SK-N-SH (cell line): ENCODE data around the gene AP1B1. TPM values are rescaled to one million over a fixed set of nuclear protein-coding genes. Genes with fewer than 3 reads are reported as not detected.

Experiments used
- CTCF ChIA-PET: fragments of 300-600, 350-600 bp; formaldehyde crosslinking; extraction: SDS; loops from one replicate; lab custom pipeline; 2021; lab: Yijun Ruan, JAX
- POLR2A ChIA-PET: fragments of 350-600 bp; sonication (Branson Sonifier 250); formaldehyde crosslinking; extraction: SDS; loops from one replicate; lab custom pipeline; 2020; ENCODE audit warnings: antibody characterized with exemption, inconsistent platforms; lab: Yijun Ruan, JAX
- DNase-seq: peaks from one replicate; pipeline ENCODE4 v3.0.0; 2012
- H2AFZ ChIP-seq: fragments of 200-600 bp; sonication (generic); 2 replicates; pipeline ENCODE4 v1.8.1; 2016; ENCODE audit warnings: antibody characterized with exemption, mild to moderate bottlenecking, low read depth
- H3F3A ChIP-seq: fragments of 200-600 bp; sonication (generic); replicated peaks from 2 replicates; pipeline ENCODE3; 2016; ENCODE audit warnings: antibody characterized with exemption, mild to moderate bottlenecking; ENCODE audit not compliant: insufficient read depth
- H3K27ac ChIP-seq, 2 experiments: fragments of 200-500 bp in 1 of 2; fragments of 200-600 bp in 1 of 2; sonication (Bioruptor generic) in 1 of 2; sonication (generic), shearing (Covaris generic) in 1 of 2; 2 replicates each; pipeline versions ENCODE4 v1.5.1 to v1.6.1; 2014 to 2016; ENCODE audit warnings: low read depth in 2 of 2, inconsistent platforms in 1 of 2, low read length in 1 of 2, mild to moderate bottlenecking in 1 of 2, mixed read lengths in 1 of 2
- H3K27me3 ChIP-seq: fragments of 200-600 bp; sonication (generic), shearing (Covaris generic); 2 replicates; pipeline ENCODE4 v1.6.1; 2016; ENCODE audit warnings: mixed run types; ENCODE audit not compliant: insufficient read depth
- H3K36me3 ChIP-seq, 2 experiments: fragments of 200-500 bp in 1 of 2; fragments of 200-600 bp in 1 of 2; sonication (Bioruptor generic) in 1 of 2; sonication (generic) in 1 of 2; replicated peaks in 1 of 2; 2 replicates each; pipeline versions ENCODE3 to v1.5.1; 2014 to 2016; ENCODE audit warnings: low read length in 1 of 2, mild to moderate bottlenecking in 1 of 2; ENCODE audit not compliant: insufficient read depth in 2 of 2, control insufficient read depth in 1 of 2
- H3K4me1 ChIP-seq, 2 experiments: fragments of 200-500 bp in 1 of 2; fragments of 200-600 bp in 1 of 2; sonication (Bioruptor generic) in 1 of 2; sonication (generic), shearing (Covaris generic) in 1 of 2; 2 replicates each; pipeline versions ENCODE4 v1.5.1 to v1.6.1; 2014 to 2016; ENCODE audit warnings: low read depth in 1 of 2, low read length in 1 of 2, mixed run types in 1 of 2; ENCODE audit not compliant: insufficient read depth in 2 of 2, control insufficient read depth in 1 of 2
- H3K4me2 ChIP-seq: fragments of 200-600 bp; sonication (generic), shearing (Covaris generic); 2 replicates; pipeline ENCODE4 v1.6.1; 2017; ENCODE audit warnings: mixed run types
- H3K4me3 ChIP-seq, 2 experiments: fragments of 200-500 bp in 1 of 2; fragments of 200-600 bp in 1 of 2; sonication (Bioruptor generic) in 1 of 2; sonication (generic), shearing (Covaris generic) in 1 of 2; 2 replicates each; pipeline versions ENCODE4 v1.5.1 to v1.8.1; 2014 to 2016; ENCODE audit warnings: low read depth in 2 of 2, inconsistent platforms in 1 of 2, low read length in 1 of 2, mild to moderate bottlenecking in 1 of 2, mixed read lengths in 1 of 2, moderate library complexity in 1 of 2
- H3K79me2 ChIP-seq: fragments of 200-600 bp; sonication (generic); 2 replicates; pipeline ENCODE4 v1.8.1; 2017; ENCODE audit warnings: mild to moderate bottlenecking; ENCODE audit not compliant: insufficient read depth
- H3K9ac ChIP-seq: fragments of 200-600 bp; sonication (generic); 2 replicates; pipeline ENCODE4 v1.6.1; 2017; ENCODE audit warnings: mixed run types
- H3K9me2 ChIP-seq: fragments of 200-600 bp; sonication (generic); 2 replicates; pipeline ENCODE4 v1.6.1; 2017; ENCODE audit warnings: mixed run types
- H3K9me3 ChIP-seq: fragments of 200-600 bp; sonication (generic); 2 replicates; pipeline ENCODE4 v1.6.1; 2017; ENCODE audit warnings: mixed run types, mild to moderate bottlenecking, moderate library complexity
- H4K20me1 ChIP-seq: fragments of 200-600 bp; sonication (generic); 2 replicates; pipeline ENCODE4 v1.6.1; 2017; ENCODE audit warnings: mild to moderate bottlenecking, mixed run types; ENCODE audit not compliant: insufficient read depth
- CHD2 ChIP-seq: fragments of 150-350 bp; IDR thresholded peaks from 2 replicates; pipeline ENCODE4 v1.6.1; 2018; ENCODE audit warnings: low read length; ENCODE audit not compliant: partially characterized antibody
- GATA2 ChIP-seq: sonication (generic); formaldehyde crosslinking; IDR thresholded peaks from 2 replicates; pipeline ENCODE4 v1.5.0; 2020; ENCODE audit warnings: mild to moderate bottlenecking, missing genetic modification reagents
- IRF3 ChIP-seq: fragments of 150-350 bp; IDR thresholded peaks from 2 replicates; pipeline ENCODE4 v1.6.1; 2016; ENCODE audit warnings: mild to moderate bottlenecking, low read depth, low read length
- JUND ChIP-seq: IDR thresholded peaks from 2 replicates; pipeline ENCODE4 v1.4.0; 2012
- MEF2A ChIP-seq: IDR thresholded peaks from 2 replicates; pipeline ENCODE4 v1.4.0; 2012; ENCODE audit warnings: low read depth, borderline replicate concordance
- NFIC ChIP-seq: IDR thresholded peaks from 2 replicates; pipeline ENCODE4 v1.4.0; 2012; ENCODE audit warnings: borderline replicate concordance
- NRF1 ChIP-seq: IDR thresholded peaks from 2 replicates; pipeline ENCODE4 v1.6.1; 2012; ENCODE audit warnings: low read depth, mild to moderate bottlenecking, low read length
- PBX3 ChIP-seq: IDR thresholded peaks from 2 replicates; pipeline ENCODE4; 2012
- TEAD4 ChIP-seq: IDR thresholded peaks from 2 replicates; pipeline ENCODE4 v1.4.0; 2012; ENCODE audit warnings: mild to moderate bottlenecking, borderline replicate concordance; ENCODE audit not compliant: insufficient read depth
- USF1 ChIP-seq: IDR thresholded peaks from 2 replicates; pipeline ENCODE4 v1.4.0; 2012; ENCODE audit warnings: low read depth, borderline replicate concordance
- ZBTB33 ChIP-seq: IDR thresholded peaks from 2 replicates; pipeline ENCODE4 v1.4.0; 2012; ENCODE audit warnings: low read depth, borderline replicate concordance
- WGBS: methylation state at CpG from one replicate; pipeline ENCODE4 v1.1.6; 2017; ENCODE audit warnings: low lambda C conversion rate; 5-methylcytosine and 5-hydroxymethylcytosine counted together
- polyA plus RNA-seq, 3 experiments: library from polyadenylated mRNA; depleted of rRNA; stranded (reverse); fragments of >200 nt; gene quantifications; 2 replicates each; pipeline ENCODE4 v1.2.3, GENCODE V29; 2012

The AP1B1 gene
- polyA plus RNA-seq, 1 of the 3 experiments (the other 2 are of a cell fraction): 51.9 TPM

- Histone ChIP-seq H3F3A (peaks cover 5% of the 10 kb centered on the region), H3K9me2 (no peaks in the 10 kb centered on the region), H3K27ac (peak overlapping the region in 1 of 2 experiments; percentile 88; a peak in 2 of 4 replicates), H3K4me3 (no peak overlapping the region), H3K36me3 (peaks cover 6 to 7% of the 10 kb centered on the region in 2 experiments), H2AFZ (no peak overlapping the region)
- DNase-seq: peak; percentile 66
- CTCF ChIA-PET: interaction anchor here (1.1 to 1.7 kb wide), 2 partner anchors 11 to 49 kb away, joined by 4 to 8 read pairs; no protein-coding TSS in a partner anchor
- no peak for TF ChIP-seq MEF2A
- TF ChIP-seq, all 33 proteins: peak for 0
- peaks cover 18 to 35% of the 10 kb centered on the region in 2 experiments; a peak in 3 of 4 replicates for H3K4me1 ChIP-seq
- H3K79me2 ChIP-seq: peaks cover 30% of the 10 kb centered on the region
- H4K20me1 ChIP-seq: peaks cover 18% of the 10 kb centered on the region; the same call in 1 of the 2 replicates
- POLR2A ChIA-PET: no interaction called here
- 93% methylated on average over 8 of the region's 21 CpGs for WGBS
- H3K9ac ChIP-seq: no peak overlapping the region
- H3K27me3 ChIP-seq: peaks cover 8% of the 10 kb centered on the region
- no peaks in the 10 kb centered on the region for H3K9me3 ChIP-seq
- H3K4me2 ChIP-seq: peak overlapping the region; percentile 91
These were observed 78.9 kb downstream of the AP1B1 start for GRCh38 chr22:29309332-29310064.

GRCh38 chr22:29308791-29309262 is 79.5 kb downstream of the AP1B1 start:
- Histone ChIP-seq H3K4me3 (peak overlapping the region in 1 of 2 experiments; percentile 26; a peak in 1 of 4 replicates), H3K36me3 (peaks cover 6 to 7% of the 10 kb centered on the region in 2 experiments), H3K27ac (peak overlapping the region in 1 of 2 experiments; percentile 88; a peak in 1 of 4 replicates), H3K4me2 (peak overlapping the region; percentile 91), H4K20me1 (peaks cover 13% of the 10 kb centered on the region; the same call in 1 of the 2 replicates), H3K9ac (no peak overlapping the region), H3K9me2 (no peaks in the 10 kb centered on the region), H2AFZ (no peak overlapping the region), H3K4me1 (peaks cover 18 to 35% of the 10 kb centered on the region in 2 experiments; a peak in 3 of 4 replicates), H3K27me3 (0 out of 2 replicates have a peak, but pooled peaks cover 1% of the 10 kb centered on the region), H3F3A (peaks cover 5% of the 10 kb centered on the region), H3K79me2 (peaks cover 30% of the 10 kb centered on the region), H3K9me3 (no peaks in the 10 kb centered on the region)
- no peak for TF ChIP-seq PBX3
- ChIA-PET POLR2A (no interaction called here), CTCF (interaction anchor here (1.1 to 1.7 kb wide), 2 partner anchors 12 to 50 kb away, joined by 4 to 8 read pairs; no protein-coding TSS in a partner anchor)
- 81% methylated on average over 12 of the region's 13 CpGs for WGBS
- peak; percentile 39 for DNase-seq

- H2AFZ ChIP-seq: no peak overlapping the region
- H3K36me3 ChIP-seq: peaks cover 6 to 7% of the 10 kb centered on the region in 2 experiments
- ChIA-PET CTCF (interaction anchor here (1.1 to 1.7 kb wide), 2 partner anchors 12 to 51 kb away, joined by 4 to 8 read pairs; no protein-coding TSS in a partner anchor), POLR2A (no interaction called here)
- peak overlapping the region in 1 of 2 experiments; percentile 88; a peak in 1 of 4 replicates for H3K27ac ChIP-seq
- 98% methylated on average over 17 of the region's 50 CpGs for WGBS
- H3K9me3 ChIP-seq: no peaks in the 10 kb centered on the region
- no peaks in the 10 kb centered on the region for H3K27me3 ChIP-seq
- H3K79me2 ChIP-seq: peaks cover 30% of the 10 kb centered on the region
- peak overlapping the region in 1 of 2 experiments; percentile 85; a peak in 3 of 4 replicates for H3K4me3 ChIP-seq
- H3K9me2 ChIP-seq: no peaks in the 10 kb centered on the region
- H3K4me2 ChIP-seq: peak overlapping the region; percentile 91
- no peak overlapping the region for H3K9ac ChIP-seq
- H4K20me1 ChIP-seq: peaks cover 13% of the 10 kb centered on the region; the same call in 1 of the 2 replicates
- H3K4me1 ChIP-seq: peaks cover 18 to 38% of the 10 kb centered on the region in 2 experiments; a peak in 3 of 4 replicates
- peak; percentile 24 for DNase-seq
- peaks cover 5% of the 10 kb centered on the region for H3F3A ChIP-seq
- TF ChIP-seq ZBTB33: no peak
- no peak for TF ChIP-seq TEAD4
- no peak for TF ChIP-seq IRF3
- no peak for TF ChIP-seq NFIC
- no peak for TF ChIP-seq CHD2
- TF ChIP-seq NRF1: no peak
- TF ChIP-seq GATA2 (CRISPR knock-in tag): no peak
- TF ChIP-seq USF1: no peak
- no peak for TF ChIP-seq JUND
These were observed 80.1 kb downstream of the AP1B1 start for GRCh38 chr22:29308148-29308790.
